HepG2 (cell line): ENCODE data around the gene LST1. TPM values are rescaled to one million over a fixed set of nuclear protein-coding genes. Genes with fewer than 3 reads are reported as not detected.

Experiments
- ATF3 ChIP-seq: sonication (generic); formaldehyde crosslinking; IDR thresholded peaks from 2 replicates; pipeline ENCODE4 v1.4.0; 2020; ENCODE audit warnings: missing genetic modification reagents
- FOXK1 ChIP-seq: sonication (generic); formaldehyde crosslinking; IDR thresholded peaks from 2 replicates; pipeline ENCODE4 v1.4.0; 2020; ENCODE audit warnings: low read depth, missing genetic modification reagents, borderline replicate concordance
- GABPA ChIP-seq, 2 experiments: IDR thresholded peaks; 2 replicates each; pipeline ENCODE4 v1.6.1; 2011 to 2016; ENCODE audit warnings: low read depth in 2 of 2, low read length in 1 of 2, missing biosample characterization in 1 of 2, missing genetic modification characterization in 1 of 2
- GATAD2A ChIP-seq: IDR thresholded peaks from 2 replicates; pipeline ENCODE4 v1.6.1; 2016
- MIXL1 ChIP-seq: IDR thresholded peaks from 2 replicates; pipeline ENCODE4 v1.6.1; 2016
- NFE2L2 ChIP-seq: fragments of 150-350 bp; IDR thresholded peaks from 2 replicates; pipeline ENCODE4 v1.6.1; 2014; ENCODE audit warnings: low read length
- POGK ChIP-seq: sonication (generic); formaldehyde crosslinking; conservative IDR thresholded peaks from 2 replicates; pipeline ENCODE4 v1.8.0; 2022; ENCODE audit warnings: mild to moderate bottlenecking, moderate library complexity, missing genetic modification reagents
- POLR2AphosphoS5 ChIP-seq: IDR thresholded peaks from 2 replicates; pipeline ENCODE4 v1.6.1; 2012; ENCODE audit warnings: low read depth, low read length
- PREB ChIP-seq: sonication (generic); formaldehyde crosslinking; IDR thresholded peaks from 2 replicates; pipeline ENCODE4 v1.4.0; 2020; ENCODE audit warnings: missing genetic modification reagents
- SALL1 ChIP-seq: sonication (generic); formaldehyde crosslinking; IDR thresholded peaks from 2 replicates; pipeline ENCODE4 v1.8.0; 2022; ENCODE audit warnings: mild to moderate bottlenecking, missing genetic modification reagents
- USF2 ChIP-seq, 2 experiments: sonication (generic) in 1 of 2; formaldehyde crosslinking in 1 of 2; IDR thresholded peaks; 2 replicates each; pipeline versions ENCODE4 v1.5.1 to v1.6.1; 2011 to 2020; ENCODE audit warnings: borderline replicate concordance in 1 of 2, low read depth in 1 of 2, low read length in 1 of 2, mild to moderate bottlenecking in 1 of 2, missing genetic modification reagents in 1 of 2, moderate library complexity in 1 of 2
- ZBTB8A ChIP-seq: sonication (generic); formaldehyde crosslinking; IDR thresholded peaks from 2 replicates; pipeline ENCODE4 v1.4.0; 2020; ENCODE audit warnings: mild to moderate bottlenecking, low read depth, missing genetic modification reagents, borderline replicate concordance
- ZKSCAN8 ChIP-seq: IDR thresholded peaks from 2 replicates; pipeline ENCODE4 v1.6.1; 2016; ENCODE audit warnings: borderline replicate concordance, missing genetic modification reagents, missing compliant biosample characterization
- ZNF501 ChIP-seq: sonication (generic); formaldehyde crosslinking; IDR thresholded peaks from 2 replicates; pipeline ENCODE4 v1.5.1; 2020; ENCODE audit warnings: mild to moderate bottlenecking, moderate library complexity, missing genetic modification reagents
- ZNF556 ChIP-seq: sonication (generic); formaldehyde crosslinking; IDR thresholded peaks from 2 replicates; pipeline ENCODE4 v1.4.0; 2020; ENCODE audit warnings: mild to moderate bottlenecking, missing genetic modification reagents, borderline replicate concordance
- polyA plus RNA-seq, 8 experiments: library from polyadenylated mRNA; depleted of rRNA in 3 of 8; stranded (reverse) in 7 of 8; unstranded in 1 of 8; fragments of >200 nt; fragmentation: Illumina TruSeq in 4 of 8; extraction: Trizol in 4 of 8; gene quantifications; 2 replicates each; pipeline versions ENCODE4 v1.2.1 to v1.2.3, GENCODE V29; 2011 to 2016; ENCODE audit warnings: low read depth in 4 of 8, missing spikeins in 1 of 8, mixed read lengths in 1 of 8; ENCODE audit not compliant: insufficient read depth in 1 of 8
- total RNA-seq, 5 experiments: library from RNA; depleted of rRNA; stranded (reverse); fragments of >200 nt; fragmentation: Illumina TruSeq; extraction: Trizol; gene quantifications; 2 replicates each; pipeline ENCODE4 v1.2.3, GENCODE V29; 2016; ENCODE audit warnings: low read depth in 1 of 5
- TF ChIP-seq, protein P1 (sequence below): sonication (generic); formaldehyde crosslinking; IDR thresholded peaks from 2 replicates; pipeline ENCODE4 v1.4.0; 2020; ENCODE audit warnings: missing genetic modification reagents
- TF ChIP-seq, protein P2 (sequence below): sonication (generic); formaldehyde crosslinking; IDR thresholded peaks from 2 replicates; pipeline ENCODE4 v1.4.0; 2020; ENCODE audit warnings: missing genetic modification reagents

The LST1 gene
- total and polyA plus RNA-seq, 2 of the 13 experiments (the other 11 are each of a cell fraction or from before 2014, with no cell fraction given), result not detected

GRCh38 chr6:31543639-31544038 lies 42.4 kb upstream of the LST1 start (continued):
- TF ChIP-seq POGK (0 out of 2 replicates have a peak, but pooled peaks have one; percentile 15), FOXK1 (no peak), ZBTB8A (CRISPR knock-in tag) (no peak), USF2 (IDR thresholded peaks at IDR 0.05; ENCODE audit: low read depth, low read length) (no peak), USF2 (CRISPR knock-in tag; IDR thresholded peaks at IDR 0.05; ENCODE audit: borderline replicate concordance) (no peak), ZNF501 (no peak), GABPA (IDR thresholded peaks at IDR 0.05; ENCODE audit: low read depth, low read length) (no peak), GABPA (CRISPR knock-in tag; IDR thresholded peaks at IDR 0.05; ENCODE audit: low read depth) (no peak; the same call in 1 of the 2 replicates), PREB (CRISPR knock-in tag) (no peak), ZNF556 (CRISPR knock-in tag) (no peak), MIXL1 (CRISPR knock-in tag) (no peak), SALL1 (CRISPR knock-in tag) (peak; percentile 49), NFE2L2 (no peak), POLR2AphosphoS5 (no peak), GATAD2A (CRISPR knock-in tag) (0 out of 2 replicates have a peak, but pooled peaks have one; percentile 32), ZKSCAN8 (no peak), ATF3 (CRISPR knock-in tag) (no peak)
- TF ChIP-seq, protein P1, sequence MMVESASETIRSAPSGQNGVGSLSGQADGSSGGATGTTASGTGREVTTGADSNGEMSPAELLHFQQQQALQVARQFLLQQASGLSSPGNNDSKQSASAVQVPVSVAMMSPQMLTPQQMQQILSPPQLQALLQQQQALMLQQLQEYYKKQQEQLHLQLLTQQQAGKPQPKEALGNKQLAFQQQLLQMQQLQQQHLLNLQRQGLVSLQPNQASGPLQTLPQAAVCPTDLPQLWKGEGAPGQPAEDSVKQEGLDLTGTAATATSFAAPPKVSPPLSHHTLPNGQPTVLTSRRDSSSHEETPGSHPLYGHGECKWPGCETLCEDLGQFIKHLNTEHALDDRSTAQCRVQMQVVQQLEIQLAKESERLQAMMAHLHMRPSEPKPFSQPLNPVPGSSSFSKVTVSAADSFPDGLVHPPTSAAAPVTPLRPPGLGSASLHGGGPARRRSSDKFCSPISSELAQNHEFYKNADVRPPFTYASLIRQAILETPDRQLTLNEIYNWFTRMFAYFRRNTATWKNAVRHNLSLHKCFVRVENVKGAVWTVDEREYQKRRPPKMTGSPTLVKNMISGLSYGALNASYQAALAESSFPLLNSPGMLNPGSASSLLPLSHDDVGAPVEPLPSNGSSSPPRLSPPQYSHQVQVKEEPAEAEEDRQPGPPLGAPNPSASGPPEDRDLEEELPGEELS (CRISPR knock-in tag), result no peak
- TF ChIP-seq, protein P2, sequence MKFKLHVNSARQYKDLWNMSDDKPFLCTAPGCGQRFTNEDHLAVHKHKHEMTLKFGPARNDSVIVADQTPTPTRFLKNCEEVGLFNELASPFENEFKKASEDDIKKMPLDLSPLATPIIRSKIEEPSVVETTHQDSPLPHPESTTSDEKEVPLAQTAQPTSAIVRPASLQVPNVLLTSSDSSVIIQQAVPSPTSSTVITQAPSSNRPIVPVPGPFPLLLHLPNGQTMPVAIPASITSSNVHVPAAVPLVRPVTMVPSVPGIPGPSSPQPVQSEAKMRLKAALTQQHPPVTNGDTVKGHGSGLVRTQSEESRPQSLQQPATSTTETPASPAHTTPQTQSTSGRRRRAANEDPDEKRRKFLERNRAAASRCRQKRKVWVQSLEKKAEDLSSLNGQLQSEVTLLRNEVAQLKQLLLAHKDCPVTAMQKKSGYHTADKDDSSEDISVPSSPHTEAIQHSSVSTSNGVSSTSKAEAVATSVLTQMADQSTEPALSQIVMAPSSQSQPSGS, result no peak
